HL-60 (cell line): Measurements from ENCODE around the gene KLF15.

Experiments used
- GABPA ChIP-seq: IDR thresholded peaks from 2 replicates; pipeline ENCODE4 v1.6.1; 2012; ENCODE audit warnings: low read depth
- POLR2AphosphoS5 ChIP-seq: IDR thresholded peaks from 2 replicates; pipeline ENCODE4 v1.6.1; 2012; ENCODE audit warnings: low read depth
- TF ChIP-seq, protein P1 (sequence below): IDR thresholded peaks from one replicate; pipeline ENCODE4 v1.5.1; 2011; ENCODE audit warnings: low read length, control low read depth, inconsistent platforms; ENCODE audit not compliant: insufficient read depth

DNA sequence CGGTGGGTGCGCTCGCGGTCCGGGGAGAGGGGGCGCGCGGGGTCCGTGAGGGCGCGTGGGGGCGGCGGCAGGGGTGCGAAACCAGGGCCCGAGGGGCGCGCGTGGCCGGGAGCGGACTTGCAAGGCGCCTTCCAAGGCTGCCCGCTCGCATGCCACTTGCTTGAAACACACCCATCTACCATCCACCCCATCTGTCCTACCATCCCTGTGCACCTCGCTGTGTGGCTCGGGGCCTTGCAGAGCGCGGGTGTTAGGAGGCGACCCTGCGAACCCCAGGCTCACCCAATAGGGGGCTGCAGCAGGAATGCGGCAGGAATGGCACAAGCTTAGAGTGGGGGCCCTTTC, 37.7 kb upstream of the KLF15 start:
- TF ChIP-seq, protein P1, sequence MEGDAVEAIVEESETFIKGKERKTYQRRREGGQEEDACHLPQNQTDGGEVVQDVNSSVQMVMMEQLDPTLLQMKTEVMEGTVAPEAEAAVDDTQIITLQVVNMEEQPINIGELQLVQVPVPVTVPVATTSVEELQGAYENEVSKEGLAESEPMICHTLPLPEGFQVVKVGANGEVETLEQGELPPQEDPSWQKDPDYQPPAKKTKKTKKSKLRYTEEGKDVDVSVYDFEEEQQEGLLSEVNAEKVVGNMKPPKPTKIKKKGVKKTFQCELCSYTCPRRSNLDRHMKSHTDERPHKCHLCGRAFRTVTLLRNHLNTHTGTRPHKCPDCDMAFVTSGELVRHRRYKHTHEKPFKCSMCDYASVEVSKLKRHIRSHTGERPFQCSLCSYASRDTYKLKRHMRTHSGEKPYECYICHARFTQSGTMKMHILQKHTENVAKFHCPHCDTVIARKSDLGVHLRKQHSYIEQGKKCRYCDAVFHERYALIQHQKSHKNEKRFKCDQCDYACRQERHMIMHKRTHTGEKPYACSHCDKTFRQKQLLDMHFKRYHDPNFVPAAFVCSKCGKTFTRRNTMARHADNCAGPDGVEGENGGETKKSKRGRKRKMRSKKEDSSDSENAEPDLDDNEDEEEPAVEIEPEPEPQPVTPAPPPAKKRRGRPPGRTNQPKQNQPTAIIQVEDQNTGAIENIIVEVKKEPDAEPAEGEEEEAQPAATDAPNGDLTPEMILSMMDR = no peak
- TF ChIP-seq GABPA (no peak), POLR2AphosphoS5 (no peak)
